A673 (cell line): ENCODE measurements around the gene ARHGAP22. TPM values are rescaled to one million over a fixed set of nuclear protein-coding genes. Genes with fewer than 3 reads are reported as not detected.

ENCODE experiments used
- BruUV-seq: library from RNA; stranded (reverse); fragments of 400-500 nt; replicated peaks from 2 replicates; lab custom pipeline; 2021; lab: Mats Ljungman, UMichigan
- CTCF ChIA-PET: fragments of 300-600 bp; sonication (Branson Sonifier 250); formaldehyde crosslinking; loops from one replicate; lab custom pipeline; 2022; ENCODE audit warnings: antibody characterized with exemption; lab: Charles Lee
- POLR2A ChIA-PET: fragments of 300-600 bp; sonication (Branson Sonifier 250); formaldehyde crosslinking; loops from one replicate; lab custom pipeline; 2022; ENCODE audit warnings: antibody characterized with exemption; ENCODE audit not compliant: low non-redundant PET; lab: Charles Lee
- DNase-seq: peaks from one replicate; pipeline ENCODE4 v3.0.0-alpha.2; 2015; ENCODE audit warnings: low spot score
- H3K27ac ChIP-seq: fragments of 200-600 bp; sonication (generic); 2 replicates; pipeline ENCODE4 v1.5.1; 2016; ENCODE audit warnings: mixed run types, low read depth, mild to moderate bottlenecking, mixed read lengths, antibody characterized with exemption, low read length; ENCODE audit not compliant: poor library complexity, severe bottlenecking
- H3K27me3 ChIP-seq: fragments of 200-600 bp; sonication (generic); replicated peaks from 2 replicates; pipeline ENCODE4 v1.6.1; 2017; ENCODE audit warnings: mixed run types, low read depth, mild to moderate bottlenecking, mixed read lengths, antibody characterized with exemption, low read length; ENCODE audit not compliant: insufficient read depth, poor library complexity
- H3K36me3 ChIP-seq: fragments of 200-600 bp; sonication (generic); 2 replicates; pipeline ENCODE4 v1.6.1; 2016; ENCODE audit warnings: mixed run types, mild to moderate bottlenecking, mixed read lengths, antibody characterized with exemption, low read length; ENCODE audit not compliant: insufficient read depth, poor library complexity, severe bottlenecking
- H3K4me1 ChIP-seq: fragments of 200-600 bp; sonication (generic); 2 replicates; pipeline ENCODE4 v1.6.1; 2017; ENCODE audit warnings: mixed run types, mild to moderate bottlenecking, mixed read lengths, antibody characterized with exemption, low read length; ENCODE audit not compliant: insufficient read depth, poor library complexity, severe bottlenecking
- H3K4me3 ChIP-seq: fragments of 200-600 bp; sonication (generic); 2 replicates; pipeline ENCODE4 v1.5.1; 2016; ENCODE audit warnings: low read depth, mixed run types, mild to moderate bottlenecking, mixed read lengths, low read length; ENCODE audit not compliant: poor library complexity, severe bottlenecking
- H3K9me3 ChIP-seq: fragments of 200-600 bp; sonication (generic); 2 replicates; pipeline ENCODE4 v1.6.1; 2016; ENCODE audit warnings: mixed run types, low read depth, mild to moderate bottlenecking, mixed read lengths, antibody characterized with exemption, low read length; ENCODE audit not compliant: poor library complexity, severe bottlenecking
- EZH2 ChIP-seq: fragments of 200-600 bp; sonication (generic); IDR thresholded peaks from 2 replicates; pipeline ENCODE4 v1.6.1; 2017; ENCODE audit warnings: borderline replicate concordance, low read depth, mild to moderate bottlenecking, mixed read lengths, antibody characterized with exemption, low read length; ENCODE audit not compliant: poor library complexity, severe bottlenecking
- intact Hi-C: fragments of 100-400 bp; cut with micrococcal nuclease; formaldehyde crosslinking; loops from one replicate; pipeline ENCODE4 v1.10.0; 2022; ENCODE audit not compliant: unreplicated experiment
- total RNA-seq: library from RNA; stranded (reverse); gene quantifications from 2 replicates; pipeline ENCODE4 v1.2.3, GENCODE V29; 2021
- TF ChIP-seq, protein P1 (sequence below): fragments of 300-800, 200-600 bp; sonication (generic); conservative IDR thresholded peaks from 2 replicates; pipeline ENCODE4 v1.5.1; 2017; ENCODE audit warnings: low read depth, mild to moderate bottlenecking, antibody characterized with exemption, low read length, moderate library complexity, mixed read lengths

ARHGAP22 gene
- total RNA-seq, 1 experiment from 2014 or later, result 0.47 TPM

- BruUV-seq, result no TSS peak
- Histone ChIP-seq H3K4me1 (no peaks in the 10 kb centered on the region), H3K27me3 (no peaks in the 10 kb centered on the region), H3K36me3 (no peaks in the 10 kb centered on the region), H3K27ac (no peak overlapping the region), H3K9me3 (no peaks in the 10 kb centered on the region), H3K4me3 (no peak overlapping the region)
- TF ChIP-seq, protein P1, sequence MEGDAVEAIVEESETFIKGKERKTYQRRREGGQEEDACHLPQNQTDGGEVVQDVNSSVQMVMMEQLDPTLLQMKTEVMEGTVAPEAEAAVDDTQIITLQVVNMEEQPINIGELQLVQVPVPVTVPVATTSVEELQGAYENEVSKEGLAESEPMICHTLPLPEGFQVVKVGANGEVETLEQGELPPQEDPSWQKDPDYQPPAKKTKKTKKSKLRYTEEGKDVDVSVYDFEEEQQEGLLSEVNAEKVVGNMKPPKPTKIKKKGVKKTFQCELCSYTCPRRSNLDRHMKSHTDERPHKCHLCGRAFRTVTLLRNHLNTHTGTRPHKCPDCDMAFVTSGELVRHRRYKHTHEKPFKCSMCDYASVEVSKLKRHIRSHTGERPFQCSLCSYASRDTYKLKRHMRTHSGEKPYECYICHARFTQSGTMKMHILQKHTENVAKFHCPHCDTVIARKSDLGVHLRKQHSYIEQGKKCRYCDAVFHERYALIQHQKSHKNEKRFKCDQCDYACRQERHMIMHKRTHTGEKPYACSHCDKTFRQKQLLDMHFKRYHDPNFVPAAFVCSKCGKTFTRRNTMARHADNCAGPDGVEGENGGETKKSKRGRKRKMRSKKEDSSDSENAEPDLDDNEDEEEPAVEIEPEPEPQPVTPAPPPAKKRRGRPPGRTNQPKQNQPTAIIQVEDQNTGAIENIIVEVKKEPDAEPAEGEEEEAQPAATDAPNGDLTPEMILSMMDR, result no peak
- no peak for TF ChIP-seq EZH2
- ChIA-PET CTCF (no interaction called here), POLR2A (interaction anchor here (0.6 kb wide), 1 partner anchor 144 kb away, joined by 3 read pairs; no protein-coding TSS in a partner anchor)
- intact Hi-C loops, result no loop called here
- no peak for DNase-seq
Measured at GRCh38 chr10:48550071-48550691, 54.7 kb downstream of the ARHGAP22 start.

- intact Hi-C loops, result no loop called here
- POLR2A ChIA-PET, result no interaction called here
- Histone ChIP-seq H3K27me3 (no peaks in the 10 kb centered on the region), H3K36me3 (no peaks in the 10 kb centered on the region), H3K4me3 (no peak overlapping the region), H3K4me1 (no peaks in the 10 kb centered on the region), H3K9me3 (no peaks in the 10 kb centered on the region), H3K27ac (no peak overlapping the region)
- BruUV-seq, result no TSS peak
- CTCF ChIA-PET, result no interaction called here
- DNase-seq, result no peak
- TF ChIP-seq, protein P1, result no peak
- no peak for TF ChIP-seq EZH2
Measured at GRCh38 chr10:48549236-48549635, 55.6 kb downstream of the ARHGAP22 start.

DNA sequence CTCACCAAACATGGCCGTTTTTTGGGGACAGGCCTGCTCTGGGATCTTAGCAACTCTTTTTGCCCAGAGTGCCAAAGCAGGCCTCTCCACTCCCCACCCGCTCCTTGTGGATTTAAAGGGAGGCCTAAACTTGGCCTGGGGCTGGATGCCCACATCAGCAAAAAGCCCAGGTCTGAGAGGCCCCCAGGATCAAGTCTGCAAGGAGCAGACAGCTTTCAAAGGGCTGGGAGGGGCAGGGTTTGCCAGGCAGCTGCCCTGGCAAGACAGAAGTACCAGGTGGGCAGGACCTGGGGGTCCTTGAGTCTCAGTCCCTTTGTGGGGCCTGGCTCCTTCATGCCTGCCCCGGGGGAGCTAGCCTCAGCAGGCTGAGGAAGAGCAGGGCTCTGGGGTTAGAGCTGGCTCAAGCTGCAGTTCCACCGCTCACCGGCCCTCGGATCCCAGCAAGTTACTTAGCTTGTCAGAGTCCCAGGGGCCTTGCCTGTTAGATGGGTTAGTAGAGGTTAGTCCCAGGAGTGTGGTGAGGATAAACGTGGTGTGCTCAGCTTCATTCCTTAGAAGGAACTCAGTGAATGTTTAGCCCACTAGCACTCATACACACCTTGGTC is 56.2 kb downstream of the ARHGAP22 start:
- no peak for DNase-seq
- BruUV-seq, result no TSS peak
- no peaks in the 10 kb centered on the region for H3K27me3 ChIP-seq
- no peak overlapping the region for H3K4me3 ChIP-seq
- no peak overlapping the region for H3K27ac ChIP-seq
- TF ChIP-seq, protein P1, result no peak
- no peaks in the 10 kb centered on the region for H3K36me3 ChIP-seq
- no peaks in the 10 kb centered on the region for H3K4me1 ChIP-seq
- POLR2A ChIA-PET, result interaction anchor here (0.6 kb wide), 1 partner anchor 9 kb away, joined by 3 read pairs; no protein-coding TSS in a partner anchor
- intact Hi-C loops, result no loop called here
- CTCF ChIA-PET, result no interaction called here
- no peaks in the 10 kb centered on the region for H3K9me3 ChIP-seq
